IMR-90 (cell line): Measurements from ENCODE around the gene GTF2F2. TPM values are rescaled to one million over a fixed set of nuclear protein-coding genes. Genes with fewer than 3 reads are reported as not detected.

Source experiments
- ATAC-seq: fragments of 200-7000 bp; cut with Tn5 transposase; 2 replicates; pipeline ENCODE4 v1.9.1; 2020; ENCODE audit warnings: low read depth, mild to moderate bottlenecking, moderate library complexity
- BruUV-seq: library from RNA; stranded (reverse); fragments of 400-500 nt; replicated peaks from 2 replicates; lab custom pipeline; 2021; lab: Mats Ljungman, UMichigan
- CTCF ChIA-PET: fragments of 300-600 bp; formaldehyde crosslinking; extraction: SDS; loops from one replicate; lab custom pipeline; 2021; ENCODE audit warnings: antibody characterized with exemption; lab: Yijun Ruan, JAX
- POLR2A ChIA-PET: fragments of 300-600 bp; sonication (Branson Sonifier 250); formaldehyde crosslinking; loops from one replicate; lab custom pipeline; 2022; ENCODE audit warnings: antibody characterized with exemption; ENCODE audit not compliant: unreplicated experiment; lab: Charles Lee
- DNase-seq: peaks from one replicate; pipeline ENCODE4 v3.0.0; 2013
- H2AFZ ChIP-seq: replicated peaks from 2 replicates; pipeline ENCODE3; 2013; ENCODE audit warnings: low read length, mild to moderate bottlenecking; ENCODE audit not compliant: poor library complexity
- H2AK5ac ChIP-seq: 2 replicates; pipeline ENCODE4 v1.6.1; 2013; ENCODE audit warnings: low read depth, low read length, inconsistent platforms
- H2AK9ac ChIP-seq: replicated peaks from 2 replicates; pipeline ENCODE3; 2013; ENCODE audit warnings: mild to moderate bottlenecking, low read depth, low read length, moderate library complexity; ENCODE audit not compliant: poor library complexity
- H2BK120ac ChIP-seq: 2 replicates; pipeline ENCODE4 v1.6.1; 2013; ENCODE audit warnings: low read depth, low read length, inconsistent platforms
- H2BK15ac ChIP-seq: 3 replicates; pipeline ENCODE4 v1.6.1; 2013; ENCODE audit warnings: low read depth, low read length, inconsistent platforms
- H2BK20ac ChIP-seq: 2 replicates; pipeline ENCODE4 v1.6.1; 2013; ENCODE audit warnings: low read depth, mild to moderate bottlenecking, inconsistent platforms, low read length, moderate library complexity
- H2BK5ac ChIP-seq: 2 replicates; pipeline ENCODE4 v1.6.1; 2013; ENCODE audit warnings: mild to moderate bottlenecking, low read depth, low read length, inconsistent platforms; ENCODE audit not compliant: poor library complexity, severe bottlenecking
- H3K14ac ChIP-seq: replicated peaks from 2 replicates; pipeline ENCODE4 v1.6.1; 2013; ENCODE audit warnings: low read depth, low read length, inconsistent platforms
- H3K18ac ChIP-seq: 2 replicates; pipeline ENCODE4 v1.6.1; 2013; ENCODE audit warnings: low read depth, low read length, control low read depth
- H3K23ac ChIP-seq: 2 replicates; pipeline ENCODE4 v1.6.1; 2013; ENCODE audit warnings: low read depth, low read length, inconsistent platforms
- H3K27ac ChIP-seq: 2 replicates; pipeline ENCODE4 v1.5.1; 2013; ENCODE audit warnings: mild to moderate bottlenecking, control low read depth, low read length; ENCODE audit not compliant: insufficient read depth
- H3K27me3 ChIP-seq: 2 replicates; pipeline ENCODE4 v1.6.1; 2013; ENCODE audit warnings: low read length; ENCODE audit not compliant: control insufficient read depth, insufficient read depth
- H3K36me3 ChIP-seq: 2 replicates; pipeline ENCODE4 v1.6.1; 2013; ENCODE audit warnings: low read length, mixed read lengths; ENCODE audit not compliant: control insufficient read depth, insufficient read depth
- H3K4ac ChIP-seq: 2 replicates; pipeline ENCODE4 v1.6.1; 2013; ENCODE audit warnings: low read depth, low read length, inconsistent platforms
- H3K4me1 ChIP-seq: 2 replicates; pipeline ENCODE4 v1.6.1; 2013; ENCODE audit warnings: low read length, mixed read lengths; ENCODE audit not compliant: control insufficient read depth, insufficient read depth
- H3K4me2 ChIP-seq: 2 replicates; pipeline ENCODE4 v1.6.1; 2013; ENCODE audit warnings: low read depth, mild to moderate bottlenecking, control low read depth, low read length, moderate library complexity
- H3K4me3 ChIP-seq: 2 replicates; pipeline ENCODE4 v1.5.1; 2013; ENCODE audit warnings: low read depth, mild to moderate bottlenecking, control low read depth, low read length, moderate library complexity; ENCODE audit not compliant: insufficient read depth
- H3K56ac ChIP-seq: 2 replicates; pipeline ENCODE4 v1.6.1; 2013; ENCODE audit warnings: low read length, inconsistent platforms; ENCODE audit not compliant: insufficient read depth; ENCODE audit errors: extremely low read depth
- H3K79me1 ChIP-seq, 2 experiments: 2 replicates each; pipeline ENCODE4 v1.6.1; 2013; ENCODE audit warnings: low read length in 2 of 2, inconsistent platforms in 1 of 2, low read depth in 1 of 2
- H3K9ac ChIP-seq: 2 replicates; pipeline ENCODE4 v1.6.1; 2013; ENCODE audit warnings: low read depth, low read length, control low read depth
- H3K9me1 ChIP-seq: 2 replicates; pipeline ENCODE4 v1.6.1; 2013; ENCODE audit warnings: low read length, inconsistent platforms; ENCODE audit not compliant: insufficient read depth
- H3K9me3 ChIP-seq: 2 replicates; pipeline ENCODE4 v1.6.1; 2013; ENCODE audit warnings: low read length; ENCODE audit not compliant: control insufficient read depth, insufficient read depth
- H4K20me1 ChIP-seq: 2 replicates; pipeline ENCODE4 v1.6.1; 2013; ENCODE audit warnings: low read length, inconsistent platforms; ENCODE audit not compliant: insufficient read depth
- H4K5ac ChIP-seq: 2 replicates; pipeline ENCODE4 v1.6.1; 2013; ENCODE audit warnings: mild to moderate bottlenecking, low read depth, low read length, control low read depth
- H4K8ac ChIP-seq, 2 experiments: 2 replicates each; pipeline ENCODE4 v1.6.1; 2013; ENCODE audit warnings: low read depth in 2 of 2, low read length in 2 of 2, control low read depth in 1 of 2, inconsistent platforms in 1 of 2
- H4K91ac ChIP-seq: 2 replicates; pipeline ENCODE4 v1.6.1; 2013; ENCODE audit warnings: low read depth, low read length, inconsistent platforms; ENCODE audit not compliant: insufficient read depth
- SMC3 ChIP-seq: fragments of 150-350 bp; IDR thresholded peaks from 2 replicates; pipeline ENCODE4 v1.6.1; 2016; ENCODE audit warnings: low read depth, mild to moderate bottlenecking, antibody characterized with exemption, low read length, moderate library complexity
- WGBS, 2 experiments: methylation state at CpG; one replicate each; pipeline versions ENCODE4 v1.1.5 to v1.1.7; 2013; ENCODE audit warnings: missing lambda C conversion rate in 2 of 2; ENCODE audit not compliant: insufficient read length in 1 of 2; ENCODE audit errors: extremely low coverage in 2 of 2; 5-methylcytosine and 5-hydroxymethylcytosine counted together
- dilution Hi-C: fragments of 300-500 bp; cut with HindIII; formaldehyde crosslinking; loops from one replicate; pipeline ENCODE4 v1.14.3; 2018; ENCODE audit warnings: low sequenced_read_pairs; ENCODE audit not compliant: unreplicated experiment
- in situ Hi-C: fragments of 300-500 bp; cut with MboI; formaldehyde crosslinking; loops from 3 replicates; pipeline ENCODE4 v1.14.3; 2019; ENCODE audit warnings: low sequenced_read_pairs, inconsistent platforms, mixed read lengths
- intact Hi-C: fragments of 100-400 bp; cut with micrococcal nuclease; formaldehyde crosslinking; loops from 2 replicates; pipeline ENCODE4 v1.10.0; 2022
- polyA plus RNA-seq, 3 experiments: library from polyadenylated mRNA; depleted of rRNA; stranded (reverse); fragments of >200 nt; gene quantifications; 2 replicates each; pipeline ENCODE4 v1.2.3, GENCODE V29; 2012; ENCODE audit warnings: low replicate concordance in 1 of 3
- total RNA-seq: library from RNA; depleted of rRNA; stranded (reverse); fragments of >200 nt; gene quantifications from 2 replicates; pipeline ENCODE4 v1.2.3, GENCODE V29; 2012

GTF2F2 gene
- total and polyA plus RNA-seq, 2 of the 4 experiments (the other 2 are of a cell fraction), result 16.5 to 21.0 TPM

GRCh38 chr13:45300190-45300985 lies 180.1 kb downstream of the GTF2F2 start:
- no peak for DNase-seq
- Histone ChIP-seq H3K27me3 (no peaks in the 10 kb centered on the region), H3K4me2 (no peak overlapping the region), H4K20me1 (no peaks in the 10 kb centered on the region), H3K9ac (no peak overlapping the region), H3K4ac (no peak overlapping the region), H2BK15ac (no peak overlapping the region), H3K23ac (no peak overlapping the region), H2AFZ (no peak overlapping the region), H3K36me3 (no peaks in the 10 kb centered on the region), H3K9me3 (no peaks in the 10 kb centered on the region), H2BK120ac (no peak overlapping the region), H3K56ac (no peak overlapping the region), H4K5ac (no peak overlapping the region), H2BK20ac (no peak overlapping the region), H2BK5ac (no peak overlapping the region), H3K4me3 (no peak overlapping the region), H3K9me1 (peaks cover 12% of the 10 kb centered on the region), H4K91ac (no peak overlapping the region), H2AK9ac (no peak overlapping the region), H3K4me1 (peaks cover 5% of the 10 kb centered on the region; the same call in 1 of the 2 replicates), H3K79me1 (no peaks in the 10 kb centered on the region), H3K14ac (no peak overlapping the region), H3K27ac (no peak overlapping the region), H2AK5ac (peak overlapping the region; percentile 31; the same call in 1 of the 2 replicates), H3K18ac (no peak overlapping the region), H4K8ac (no peak overlapping the region)
- ATAC-seq, result no peak
- ChIA-PET CTCF (interaction anchor here (1.5 kb wide), 1 partner anchor 8 kb away, joined by 5 read pairs; no protein-coding TSS in a partner anchor), POLR2A (no interaction called here)
- TF ChIP-seq SMC3, result no peak
- intact Hi-C loops (no loop called here), in situ Hi-C loops (loop anchor here (25.0 kb wide), 2 partner anchors 813 to 1388 kb away; no protein-coding TSS in a partner anchor), dilution Hi-C loops (no loop called here)
- 100% methylated on average over 1 of the region's 9 CpGs; no CpG with 5 or more reads in 1 of the 2 experiments for WGBS, 2 experiments
- BruUV-seq, result no TSS peak
